BLaER1 (cell line): Measurements from ENCODE around the gene UBTF.
A peak's percentile ranks its signal among the peaks of the same experiment; 100 is the strongest.

Experiments used
- H3K27ac ChIP-seq: shearing (Covaris generic); formaldehyde crosslinking; 2 replicates; pipeline ENCODE4 v1.8.1; 2022
- H3K27me3 ChIP-seq: shearing (Covaris generic); formaldehyde crosslinking; 2 replicates; pipeline ENCODE4 v1.8.1; 2022
- H3K36me3 ChIP-seq: shearing (Covaris generic); formaldehyde crosslinking; 2 replicates; pipeline ENCODE4 v1.8.1; 2022
- H3K4me1 ChIP-seq: shearing (Covaris generic); formaldehyde crosslinking; 2 replicates; pipeline ENCODE4 v1.8.1; 2022
- H3K4me2 ChIP-seq: shearing (Covaris generic); formaldehyde crosslinking; 2 replicates; pipeline ENCODE4 v1.8.1; 2022
- H3K4me3 ChIP-seq: shearing (Covaris generic); formaldehyde crosslinking; 2 replicates; pipeline ENCODE4 v1.8.1; 2022
- H3K9ac ChIP-seq: shearing (Covaris generic); formaldehyde crosslinking; 2 replicates; pipeline ENCODE4 v1.8.1; 2022
- H3K9me3 ChIP-seq: shearing (Covaris generic); formaldehyde crosslinking; 2 replicates; pipeline ENCODE4 v1.8.1; 2022
- H4K20me1 ChIP-seq: shearing (Covaris generic); formaldehyde crosslinking; 2 replicates; pipeline ENCODE4 v1.8.1; 2022
- Cebpa-rat ChIP-seq: shearing (Covaris generic); IDR thresholded peaks from 2 replicates; pipeline ENCODE4 v1.8.1; 2022

The UBTF gene

GRCh38 chr17:44176671-44177501 is 42.6 kb downstream of the UBTF start:
- Histone ChIP-seq H3K4me2 (no peak overlapping the region), H3K4me3 (no peak overlapping the region), H3K4me1 (peaks cover 5% of the 10 kb centered on the region), H3K27ac (no peak overlapping the region), H3K9ac (no peak overlapping the region), H4K20me1 (peaks cover 14% of the 10 kb centered on the region), H3K9me3 (no peaks in the 10 kb centered on the region), H3K27me3 (no peaks in the 10 kb centered on the region), H3K36me3 (peaks cover 71% of the 10 kb centered on the region)
- no peak for TF ChIP-seq Cebpa-rat

DNA sequence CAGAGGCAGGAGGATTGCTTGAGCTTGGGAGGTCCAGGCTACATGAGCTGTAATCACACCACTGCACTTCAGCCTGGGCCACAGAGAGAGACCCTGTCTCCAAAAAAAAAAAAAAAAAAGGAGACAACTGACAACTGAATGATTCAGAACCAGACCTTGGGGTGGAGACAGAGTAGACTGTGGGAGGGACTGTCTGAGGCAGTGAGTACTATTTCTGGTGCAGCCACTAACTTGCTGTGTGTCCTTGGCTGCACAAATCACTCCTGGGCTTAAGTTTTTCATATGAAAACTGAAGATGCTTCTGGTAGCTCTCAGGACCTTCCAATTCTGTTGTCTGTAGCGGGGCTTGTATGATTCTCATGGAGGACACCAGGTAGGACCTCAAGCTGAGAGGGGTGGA is 43.2 kb downstream of the UBTF start:
- no peak overlapping the region for H3K9ac ChIP-seq

DNA sequence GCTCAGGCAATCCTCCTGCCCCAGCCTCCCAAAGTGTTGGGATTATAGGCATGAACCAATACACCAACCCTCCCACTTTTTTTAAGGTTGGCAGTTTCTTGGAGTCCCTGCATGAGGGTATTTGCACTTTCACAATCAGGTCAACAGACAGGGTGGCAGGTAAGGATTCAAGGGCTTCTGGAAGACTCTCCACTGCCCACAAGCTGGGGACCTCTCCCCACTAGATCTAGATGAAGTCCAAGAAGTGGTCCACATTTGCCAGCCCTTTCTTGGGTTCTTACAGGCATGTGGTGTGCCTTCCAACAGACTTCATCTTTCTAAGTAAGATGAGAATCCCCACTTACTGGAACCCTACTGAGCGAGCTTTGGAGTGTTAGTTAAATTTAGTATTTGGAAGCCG is 45.0 kb downstream of the UBTF start:
- no peak overlapping the region for H3K4me3 ChIP-seq
- peaks cover 64% of the 10 kb centered on the region for H3K36me3 ChIP-seq
- H3K27me3 ChIP-seq, result no peaks in the 10 kb centered on the region
- TF ChIP-seq Cebpa-rat, result no peak
- no peak overlapping the region for H3K4me2 ChIP-seq
- no peak overlapping the region for H3K9ac ChIP-seq
- no peaks in the 10 kb centered on the region for H3K9me3 ChIP-seq
- H3K27ac ChIP-seq, result no peak overlapping the region
- peaks cover 30% of the 10 kb centered on the region for H3K4me1 ChIP-seq
- peaks cover 10% of the 10 kb centered on the region; the same call in 1 of the 2 replicates for H4K20me1 ChIP-seq

More for the DNA sequence above, 43.2 kb downstream of the UBTF start:
- peaks cover 10% of the 10 kb centered on the region; the same call in 1 of the 2 replicates for H4K20me1 ChIP-seq
- no peak overlapping the region for H3K4me3 ChIP-seq
- peaks cover 12% of the 10 kb centered on the region for H3K4me1 ChIP-seq
- no peak overlapping the region for H3K4me2 ChIP-seq
- H3K27me3 ChIP-seq, result no peaks in the 10 kb centered on the region
- peaks cover 66% of the 10 kb centered on the region for H3K36me3 ChIP-seq
- TF ChIP-seq Cebpa-rat, result no peak
- H3K9me3 ChIP-seq, result no peaks in the 10 kb centered on the region
- H3K27ac ChIP-seq, result no peak overlapping the region

- Histone ChIP-seq H3K9me3 (no peaks in the 10 kb centered on the region), H3K4me3 (no peak overlapping the region), H3K4me1 (peaks cover 50% of the 10 kb centered on the region), H3K4me2 (no peak overlapping the region), H3K27ac (no peak overlapping the region), H3K36me3 (peaks cover 43% of the 10 kb centered on the region), H3K9ac (0 out of 2 replicates have a peak overlapping the region, but pooled peaks have one; percentile 5), H3K27me3 (no peaks in the 10 kb centered on the region), H4K20me1 (peaks cover 4% of the 10 kb centered on the region; the same call in 1 of the 2 replicates)
- TF ChIP-seq Cebpa-rat, result no peak
Observed at GRCh38 chr17:44171931-44172455, 47.5 kb downstream of the UBTF start.

- H3K9ac ChIP-seq, result peak within 1 kb of the TSS; percentile 70
- no peak for TF ChIP-seq Cebpa-rat
- peaks cover 50% of the 10 kb centered on the region for H3K4me1 ChIP-seq
- H3K27me3 ChIP-seq, result no peaks in the 10 kb centered on the region
- H3K9me3 ChIP-seq, result no peaks in the 10 kb centered on the region
- H3K4me2 ChIP-seq, result peak within 1 kb of the TSS; percentile 82
- peak within 1 kb of the TSS; percentile 15; the same call in 1 of the 2 replicates for H3K4me3 ChIP-seq
- H4K20me1 ChIP-seq, result no peaks in the 10 kb centered on the region
- H3K36me3 ChIP-seq, result peaks cover 33% of the 10 kb centered on the region
- H3K27ac ChIP-seq, result peak within 1 kb of the TSS; percentile 81
Observed at GRCh38 chr17:44170499-44171201, 48.8 kb downstream of the UBTF start, which contains the start of gene ASB16. Gene ASB16 (plus strand): TSS chr17:44170704. CDS start chr17:44170790, 86 bp downstream.

DNA sequence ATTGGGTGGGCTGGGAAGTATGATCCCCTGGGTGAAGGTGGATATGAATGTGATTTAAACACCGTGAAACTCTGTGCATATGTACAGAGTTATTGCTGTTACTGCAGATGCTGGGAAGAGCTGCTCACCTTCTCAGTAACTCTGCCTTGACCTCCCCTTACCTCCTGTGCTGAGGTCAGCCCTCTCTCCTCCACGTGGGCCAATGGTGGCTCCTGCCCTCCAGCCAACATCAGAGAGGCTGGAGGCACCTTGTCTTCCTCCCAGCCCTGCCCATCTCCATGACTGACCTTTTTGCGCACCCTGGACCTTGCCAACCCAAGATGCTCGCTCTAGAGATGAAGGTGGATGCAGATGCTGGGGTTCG is 49.4 kb downstream of the UBTF start:
- Histone ChIP-seq H3K9me3 (no peaks in the 10 kb centered on the region), H3K9ac (peak overlapping the region; percentile 70), H3K4me1 (peaks cover 50% of the 10 kb centered on the region), H3K27ac (peak overlapping the region; percentile 81), H3K4me3 (peak overlapping the region; percentile 15; the same call in 1 of the 2 replicates), H4K20me1 (no peaks in the 10 kb centered on the region), H3K4me2 (peak overlapping the region; percentile 82), H3K36me3 (peaks cover 28% of the 10 kb centered on the region), H3K27me3 (no peaks in the 10 kb centered on the region)
- no peak for TF ChIP-seq Cebpa-rat

DNA sequence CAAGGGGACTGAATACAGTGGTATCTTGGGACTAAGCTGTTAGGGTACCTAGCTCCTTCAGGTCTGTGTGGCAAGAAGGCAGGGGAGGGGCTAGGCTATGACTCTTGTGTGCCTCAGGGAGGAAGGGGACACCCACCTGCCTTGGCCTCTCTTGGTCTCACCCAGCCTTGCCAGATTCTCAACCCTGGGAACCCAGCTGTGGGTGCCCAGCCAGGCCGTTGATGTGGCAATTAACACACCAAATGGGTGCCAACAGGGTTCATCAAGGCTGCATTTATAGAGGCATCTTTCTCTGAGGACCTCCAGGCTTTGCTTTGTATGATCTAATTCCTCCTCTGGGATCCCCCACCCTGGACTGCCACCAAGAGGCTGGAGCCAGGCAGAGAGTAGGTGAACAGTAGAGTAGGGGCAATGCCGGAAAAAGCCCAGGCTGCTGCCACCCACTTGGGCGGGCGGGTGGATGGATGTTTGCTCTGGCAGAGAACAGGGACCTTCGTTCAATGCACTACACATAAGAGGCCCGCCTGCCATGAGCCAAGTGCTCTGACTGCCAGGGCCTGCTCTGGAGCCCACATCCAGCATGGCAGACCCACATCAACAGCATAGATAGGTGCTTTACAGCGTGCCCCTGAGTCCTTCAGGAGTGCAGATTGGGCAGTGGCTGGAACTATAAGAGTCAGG is 52.2 kb downstream of the UBTF start:
- H3K9ac ChIP-seq, result 0 out of 2 replicates have a peak overlapping the region, but pooled peaks have one; percentile 17

DNA sequence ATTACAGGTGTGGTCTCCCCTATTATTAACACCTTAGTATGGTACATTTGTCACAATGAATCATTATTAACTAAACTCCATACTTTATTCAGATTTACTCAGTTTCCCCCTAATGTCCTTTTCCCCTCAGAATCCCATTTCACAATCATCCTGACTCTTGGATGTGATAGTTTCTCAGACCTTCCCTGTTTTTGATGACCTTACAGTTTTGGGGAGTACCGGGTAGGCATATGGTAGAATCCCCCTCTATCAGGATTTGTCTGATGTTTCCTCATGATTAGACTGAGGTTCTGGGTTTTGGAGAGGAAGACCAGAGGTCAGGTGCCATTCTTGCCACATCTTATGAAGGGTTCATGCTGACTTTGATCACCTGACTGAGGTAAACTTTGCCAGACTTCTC is 55.0 kb downstream of the UBTF start:
- Histone ChIP-seq H3K27me3 (no peaks in the 10 kb centered on the region), H3K9ac (no peak overlapping the region), H3K36me3 (peaks cover 39% of the 10 kb centered on the region), H3K9me3 (no peaks in the 10 kb centered on the region), H3K4me2 (no peak overlapping the region), H3K27ac (no peak overlapping the region), H3K4me1 (peaks cover 45% of the 10 kb centered on the region), H4K20me1 (no peaks in the 10 kb centered on the region), H3K4me3 (no peak overlapping the region)
- TF ChIP-seq Cebpa-rat, result no peak

More for the DNA sequence above, 52.2 kb downstream of the UBTF start:
- peaks cover 27% of the 10 kb centered on the region for H3K36me3 ChIP-seq
- TF ChIP-seq Cebpa-rat, result no peak
- H3K27me3 ChIP-seq, result no peaks in the 10 kb centered on the region
- peaks cover 50% of the 10 kb centered on the region for H3K4me1 ChIP-seq
- H3K4me3 ChIP-seq, result no peak overlapping the region
- 0 out of 2 replicates have a peak overlapping the region, but pooled peaks have one; percentile 18 for H3K27ac ChIP-seq
- no peaks in the 10 kb centered on the region for H4K20me1 ChIP-seq
- no peak overlapping the region for H3K4me2 ChIP-seq
- no peaks in the 10 kb centered on the region for H3K9me3 ChIP-seq

DNA sequence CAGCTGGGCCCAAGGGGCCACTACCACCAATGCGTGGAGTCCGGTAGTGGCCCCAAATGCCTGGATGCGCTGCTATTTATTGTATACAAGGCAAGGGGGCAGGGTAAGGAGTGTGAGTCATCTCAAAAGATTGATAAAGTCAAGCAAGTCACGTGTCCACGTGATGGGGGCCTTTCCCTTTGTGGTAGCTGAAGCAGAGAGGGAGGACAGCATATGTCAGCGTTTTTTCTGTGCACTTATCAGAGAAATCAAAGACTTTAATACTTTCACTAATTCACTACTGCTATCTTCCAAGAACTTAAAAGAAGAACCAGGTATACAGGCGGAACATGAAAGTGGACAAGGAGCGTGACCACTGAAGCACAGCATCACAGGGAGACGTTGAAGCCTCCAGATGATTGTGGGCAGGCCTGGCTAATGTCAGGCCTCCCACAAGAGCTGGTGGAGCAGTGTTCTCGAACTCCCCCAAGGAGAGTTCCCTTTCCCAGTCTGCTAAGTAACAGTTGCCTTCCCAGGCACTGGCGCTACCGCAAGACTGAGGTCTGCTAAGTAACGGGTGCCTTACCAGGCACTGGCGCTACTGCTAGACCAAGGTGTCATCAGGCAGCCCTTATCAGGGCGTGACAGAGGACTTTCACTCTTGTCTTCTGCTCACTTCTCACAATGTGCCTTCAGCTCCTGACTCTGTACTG is 59.8 kb downstream of the UBTF start:
- no peaks in the 10 kb centered on the region for H3K9me3 ChIP-seq
- no peaks in the 10 kb centered on the region for H4K20me1 ChIP-seq
- H3K27me3 ChIP-seq, result no peaks in the 10 kb centered on the region
- peaks cover 70% of the 10 kb centered on the region for H3K36me3 ChIP-seq
- H3K4me1 ChIP-seq, result peaks cover 48% of the 10 kb centered on the region
- H3K4me2 ChIP-seq, result peak overlapping the region; percentile 75
- no peak for TF ChIP-seq Cebpa-rat
- peak overlapping the region; percentile 18; the same call in 1 of the 2 replicates for H3K9ac ChIP-seq
- peak overlapping the region; percentile 68 for H3K27ac ChIP-seq
- H3K4me3 ChIP-seq, result no peak overlapping the region
